Activated effector memory CD4-positive, alpha-beta T cell treated with Interleukin-2 at 50 U/mL for 16 hours (primary cell): Measurements from ENCODE around the gene EFHC1.

Experiments
- DNase-seq: peaks from one replicate; pipeline ENCODE4 v3.0.0-alpha.2; 2020

Gene EFHC1

GRCh38 chr6:52543729-52544601 is 123.8 kb downstream of the EFHC1 start:
- no peak for DNase-seq

- no peak for DNase-seq
These were observed 124.7 kb downstream of the EFHC1 start for GRCh38 chr6:52544602-52545405.

- no peak for DNase-seq
These were observed 125.4 kb downstream of the EFHC1 start for GRCh38 chr6:52545406-52546119.

DNA sequence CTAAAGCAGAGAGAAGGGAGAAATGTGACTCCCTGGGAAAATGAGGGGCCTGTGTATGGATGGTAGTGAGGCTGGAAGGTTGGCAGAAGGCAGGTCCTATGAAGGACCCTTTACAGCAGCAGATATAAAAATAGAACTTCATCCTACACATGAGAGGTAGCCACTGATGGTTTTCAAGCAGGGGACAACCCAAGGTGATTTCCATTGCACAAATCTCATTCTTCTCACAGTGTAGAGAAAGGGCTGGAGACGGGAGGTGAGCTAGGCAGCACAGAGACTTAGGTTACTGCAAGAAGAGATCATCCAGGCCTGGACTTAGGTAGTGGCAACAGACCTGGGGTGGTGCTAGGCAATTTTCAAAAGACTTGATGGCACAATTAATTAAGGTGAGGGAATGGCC is 126.0 kb downstream of the EFHC1 start:
- no peak for DNase-seq

- no peak for DNase-seq
These were observed 126.5 kb downstream of the EFHC1 start for GRCh38 chr6:52546678-52547077.

DNA sequence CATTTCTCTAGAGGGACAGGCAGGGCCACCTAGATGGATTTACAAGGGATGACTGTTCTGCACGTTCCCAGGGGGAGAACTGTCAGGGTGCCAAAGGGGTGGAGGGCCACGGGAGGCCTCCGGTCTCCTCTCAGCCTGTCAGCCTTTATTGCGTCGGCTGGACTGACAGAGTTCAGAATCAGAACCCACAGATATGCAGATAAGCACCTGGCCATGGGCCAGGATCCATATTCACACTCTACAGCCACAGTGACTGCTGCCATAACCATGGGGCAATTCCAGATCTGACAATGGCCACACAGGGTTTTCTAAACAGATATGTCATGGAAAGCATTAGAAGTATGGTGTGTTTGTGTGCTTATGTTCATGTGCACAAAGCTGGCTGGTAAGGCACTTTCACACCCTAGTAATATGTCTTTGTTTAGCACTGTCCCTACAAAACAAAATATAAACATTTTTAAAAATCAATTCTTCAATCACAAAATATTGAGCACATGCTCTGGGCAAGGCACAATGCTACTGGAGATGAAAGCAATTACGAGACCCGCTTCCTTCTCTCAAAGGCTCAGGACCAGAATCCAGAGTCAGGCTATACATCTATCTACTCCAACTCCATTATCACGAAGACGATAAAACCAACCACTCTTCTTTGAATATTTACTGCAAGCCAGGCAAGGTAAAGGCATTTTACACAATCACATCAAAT is 127.7 kb downstream of the EFHC1 start:
- DNase-seq: no peak

GRCh38 chr6:52548353-52548713 is 128.2 kb downstream of the EFHC1 start:
- DNase-seq: no peak

GRCh38 chr6:52548999-52549398 is 128.9 kb downstream of the EFHC1 start:
- DNase-seq: no peak

DNA sequence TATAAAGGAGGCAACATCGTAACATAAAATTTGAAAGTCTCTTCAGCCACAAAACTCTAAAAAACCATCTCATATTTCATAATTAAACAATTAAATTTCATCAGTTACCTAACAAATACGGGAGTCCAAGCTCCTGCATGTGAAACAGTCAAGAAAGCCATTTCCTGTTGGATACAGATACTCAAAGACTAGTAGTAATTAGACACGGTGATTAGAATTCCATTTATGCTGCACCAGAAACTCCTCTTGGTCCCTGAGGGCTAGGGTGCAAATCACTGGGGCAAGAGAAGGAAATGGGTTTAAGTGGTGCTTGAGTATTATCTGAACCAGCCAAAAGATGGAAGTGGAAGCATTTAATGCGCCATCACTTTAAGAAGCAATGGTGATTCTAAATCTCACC is 129.3 kb downstream of the EFHC1 start:
- no peak for DNase-seq

DNA sequence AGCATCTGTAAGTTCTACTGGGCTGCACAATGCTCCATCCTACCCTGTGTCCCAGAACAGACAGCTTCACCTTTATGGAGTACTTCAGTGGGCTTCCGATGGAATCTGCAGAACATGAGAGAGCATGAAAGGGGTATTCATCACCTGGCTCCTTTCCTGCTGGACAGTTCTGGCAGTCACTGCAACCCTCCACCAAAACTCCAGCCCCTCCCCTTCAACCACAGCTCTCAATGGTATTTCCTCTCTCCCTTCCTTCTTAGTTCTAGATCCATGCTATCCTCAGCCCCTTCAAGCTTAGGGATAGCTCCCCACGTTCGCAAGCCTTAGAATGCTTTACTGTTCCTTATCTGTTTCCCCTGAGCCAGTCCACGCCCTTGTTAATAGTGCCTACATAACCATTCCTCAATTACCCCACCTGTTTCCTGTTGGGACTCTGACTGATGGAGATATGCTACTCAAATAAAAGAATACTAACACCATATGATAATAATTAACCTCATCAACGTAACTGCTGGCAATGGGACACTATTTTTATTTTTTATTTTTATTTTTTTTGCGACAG is 130.0 kb downstream of the EFHC1 start:
- DNase-seq: no peak

DNA sequence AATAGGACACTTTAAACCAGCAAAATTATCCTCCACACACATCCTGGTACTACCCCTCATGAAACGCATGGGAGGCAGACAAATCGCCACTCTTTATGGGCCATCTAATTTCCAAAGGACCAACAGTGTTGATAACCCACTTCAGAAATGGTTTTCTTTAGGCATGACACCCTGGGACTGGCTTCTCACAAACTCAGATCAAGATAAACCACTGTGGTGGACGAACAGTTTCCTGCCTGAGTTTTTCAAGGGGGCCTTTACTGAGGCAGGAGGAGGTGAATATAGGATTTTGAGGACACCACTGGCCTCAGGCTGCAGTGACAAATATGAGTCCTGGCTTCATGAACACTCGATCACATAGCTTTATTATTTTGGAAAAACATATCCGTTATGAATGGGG is 130.7 kb downstream of the EFHC1 start:
- DNase-seq: no peak

GRCh38 chr6:52551483-52552277 is 131.5 kb downstream of the EFHC1 start:
- no peak for DNase-seq

DNA sequence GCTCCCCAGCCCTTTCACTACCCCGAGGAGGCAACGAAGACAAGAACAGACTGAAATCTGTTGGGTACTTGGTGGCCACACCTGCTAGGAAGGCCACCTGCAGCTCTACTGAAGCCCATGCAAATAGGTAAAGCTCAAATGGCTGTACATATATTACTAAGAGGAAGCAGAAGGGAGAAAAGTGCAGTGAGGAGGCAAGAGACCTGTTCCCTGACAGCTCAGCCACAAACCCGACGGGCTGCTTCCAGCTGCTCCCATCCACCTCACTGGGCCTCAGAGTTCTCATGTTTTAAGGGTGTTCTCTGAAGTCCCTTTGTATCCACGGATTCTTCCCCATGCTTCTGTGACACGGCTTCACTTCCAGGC is 132.1 kb downstream of the EFHC1 start:
- no peak for DNase-seq

- no peak for DNase-seq
These were observed 133.0 kb downstream of the EFHC1 start for GRCh38 chr6:52553158-52553557.

DNA sequence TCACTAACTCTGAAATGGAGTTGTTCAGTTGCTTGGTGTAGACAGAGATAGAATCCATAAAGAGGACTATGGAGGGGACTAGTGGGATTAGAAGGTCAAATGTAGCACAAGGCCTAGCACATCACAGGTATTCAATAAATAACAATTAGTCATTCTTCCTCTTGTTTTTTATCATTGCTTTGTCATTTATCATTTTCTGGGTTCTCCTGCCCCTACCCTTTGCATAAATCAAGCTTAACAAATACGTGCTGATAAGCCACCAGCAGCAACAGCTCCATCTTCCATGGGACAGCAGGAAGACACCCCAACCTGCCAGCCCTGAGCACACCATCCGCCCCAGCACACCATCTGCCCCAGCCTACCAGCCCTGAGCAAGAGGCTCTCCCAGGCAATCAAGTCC is 133.6 kb downstream of the EFHC1 start:
- DNase-seq: no peak

GRCh38 chr6:52554684-52555280 is 134.6 kb downstream of the EFHC1 start:
- DNase-seq: no peak

DNA sequence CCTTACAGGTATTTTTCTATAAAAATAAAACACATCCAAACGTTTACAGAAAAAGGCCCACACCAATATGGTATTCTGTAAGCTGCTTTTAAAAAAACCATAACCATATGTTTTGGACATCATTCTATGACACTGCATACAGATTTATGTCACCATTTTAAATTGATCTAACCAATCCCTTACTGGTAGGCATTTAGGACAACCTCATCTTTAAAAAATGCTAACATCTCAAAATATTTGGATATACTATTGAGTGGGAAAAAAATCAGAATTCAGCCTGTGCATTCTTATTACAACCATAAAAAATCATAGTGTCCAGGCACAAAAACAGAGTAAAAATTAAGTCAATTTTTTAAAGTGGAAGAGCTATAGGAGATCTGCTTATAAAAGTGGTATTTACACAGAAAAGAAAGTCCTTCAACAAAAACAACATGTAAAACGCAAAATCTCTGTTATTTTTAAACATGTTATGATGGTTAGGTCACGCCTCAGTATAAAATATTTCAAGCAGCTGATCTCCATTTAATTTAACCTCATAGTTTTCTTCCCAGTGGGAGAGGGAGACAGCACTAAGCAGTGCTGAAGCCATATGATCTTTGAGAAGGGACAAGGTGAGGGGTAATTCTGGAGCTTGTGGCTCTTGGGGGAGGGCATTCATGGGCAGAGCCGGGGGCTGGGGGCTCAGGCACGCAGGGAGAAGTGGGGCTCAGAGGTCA is 135.5 kb downstream of the EFHC1 start:
- no peak for DNase-seq

- DNase-seq: no peak
These were observed 137.5 kb downstream of the EFHC1 start for GRCh38 chr6:52557389-52558265.

DNA sequence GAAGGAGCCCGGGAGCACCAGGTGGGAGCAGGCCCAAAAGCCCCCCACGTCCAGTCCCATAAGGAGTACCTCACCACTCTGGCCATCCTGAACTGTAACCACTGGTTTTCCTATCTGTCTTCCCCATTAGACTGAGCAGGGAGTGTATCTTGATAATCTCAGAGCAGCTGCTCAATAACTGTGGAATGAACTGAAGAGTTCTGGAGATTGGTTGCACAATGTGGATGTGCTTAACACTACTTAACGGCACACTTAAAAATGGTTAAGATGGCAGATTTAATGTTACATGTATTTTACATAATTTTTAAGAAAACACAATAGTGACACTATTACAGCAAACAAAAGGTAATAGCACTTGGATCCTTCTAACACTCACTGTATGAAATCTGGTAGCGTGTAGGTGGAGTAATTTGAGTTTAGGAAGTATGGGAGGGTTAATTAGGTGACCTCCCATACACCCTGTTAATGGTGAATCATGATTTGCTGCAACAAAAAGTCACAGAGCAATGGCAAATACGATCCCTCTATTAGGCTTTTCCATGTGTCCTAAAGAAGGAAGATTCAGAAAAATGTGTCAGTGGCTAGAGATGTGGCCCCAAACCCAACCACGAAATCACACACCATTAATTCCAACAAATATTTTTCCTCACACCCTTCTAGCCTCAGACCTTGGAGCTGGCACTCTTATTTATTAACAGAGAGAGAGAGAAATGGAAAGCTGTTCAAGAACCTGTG is 138.3 kb downstream of the EFHC1 start:
- no peak for DNase-seq
